Right lobe of liver (tissue), 6 donors: ENCODE results near the gene EIF4A2. TPM values are rescaled to one million over a fixed set of nuclear protein-coding genes. Genes with fewer than 3 reads are reported as not detected.
"Not testable (repeated sequence)": the region's sequence is repeated elsewhere in the genome, so short reads cannot be mapped to it uniquely, and the experiment has no call there.

Experiments
- ATAC-seq, 4 donors: fragments of 200-7000 bp; cut with Tn5 transposase; one replicate each; pipeline ENCODE4 v1.9.1; 2020; ENCODE audit warnings: mild to moderate bottlenecking in 4 of 4, moderate library complexity in 4 of 4
- DNase-seq, 3 donors: peaks; one replicate each; pipeline ENCODE4 v3.0.0-alpha.2; 2020
- H3K27ac ChIP-seq, 3 donors: fragments of 200-600 bp; one replicate each; pipeline ENCODE4 v1.8.0; 2022
- H3K27me3 ChIP-seq, 2 donors: fragments of 200-600 bp; one replicate each; pipeline ENCODE4 v1.8.0; 2022
- H3K36me3 ChIP-seq, 4 donors: fragments of 200-600 bp; sonication (generic) in 1 of 4; one replicate each; pipeline versions ENCODE4 v1.5.1 to v1.8.0; 2017 to 2022; ENCODE audit warnings: control low read depth in 1 of 4
- H3K4me1 ChIP-seq, 4 donors: fragments of 200-600 bp; sonication (generic) in 1 of 4; one replicate each; pipeline versions ENCODE4 v1.5.1 to v1.8.0; 2017 to 2022; ENCODE audit warnings: control low read depth in 1 of 4
- H3K4me3 ChIP-seq, 3 donors: fragments of 200-600 bp; one replicate each; pipeline ENCODE4 v1.8.0; 2022
- H3K9me3 ChIP-seq, 4 donors: fragments of 200-600 bp; sonication (generic) in 1 of 4; one replicate each; pipeline versions ENCODE4 v1.5.1 to v1.8.0; 2017 to 2022; ENCODE audit warnings: control low read depth in 1 of 4
- CTCF ChIP-seq, 4 donors: fragments of 200-600 bp in 3 of 4; fragments of 450-650 bp in 1 of 4; IDR thresholded peaks; one replicate each; pipeline versions ENCODE4 v1.5.1 to v1.8.0; 2016 to 2022; ENCODE audit warnings: antibody characterized with exemption in 4 of 4, mild to moderate bottlenecking in 2 of 4
- POLR2A ChIP-seq: fragments of 450-650 bp; IDR thresholded peaks from one replicate; pipeline ENCODE4 v1.6.1; 2017; ENCODE audit warnings: antibody characterized with exemption, mild to moderate bottlenecking
- WGBS: methylation state at CpG from one replicate; pipeline ENCODE4 v1.1.6; 2018; ENCODE audit warnings: low coverage, low lambda C conversion rate; ENCODE audit not compliant: insufficient coverage; ENCODE audit errors: missing lambda C conversion rate; 5-methylcytosine and 5-hydroxymethylcytosine counted together
- intact Hi-C, 2 donors: fragments of 100-400 bp; cut with DNase I; formaldehyde crosslinking; loops; one replicate each; pipeline versions ENCODE4 v1.11.2 to v1.14.1; 2022
- total RNA-seq, 6 experiments: library from RNA; depleted of rRNA in 2 of 6; stranded (reverse); fragments of >200 nt in 2 of 6; fragmentation: NEBNext Ultra II Directional in 3 of 6; extraction: Animal tissue kit (Norgen Biotek cat#: 25700) in 3 of 6; gene quantifications; one replicate each; pipeline versions ENCODE4 v1.1.0 to v1.2.4, GENCODE V29; 2016 to 2023
- donor health status: DM: no; HTN: yes; CAD: no.
- donor health status: DM: no; HTN: no; CAD: no.
- donor health status: DM: no; HTN: no; CAD: no.
- donor health status: DM: no; HTN: yes; CAD: no.
- donor health status: DM: no; HTN: yes; CAD: no.

Gene EIF4A2
- total RNA-seq, 6 experiments from 2014 or later, result 98.9 to 234 (median 131) TPM

DNA sequence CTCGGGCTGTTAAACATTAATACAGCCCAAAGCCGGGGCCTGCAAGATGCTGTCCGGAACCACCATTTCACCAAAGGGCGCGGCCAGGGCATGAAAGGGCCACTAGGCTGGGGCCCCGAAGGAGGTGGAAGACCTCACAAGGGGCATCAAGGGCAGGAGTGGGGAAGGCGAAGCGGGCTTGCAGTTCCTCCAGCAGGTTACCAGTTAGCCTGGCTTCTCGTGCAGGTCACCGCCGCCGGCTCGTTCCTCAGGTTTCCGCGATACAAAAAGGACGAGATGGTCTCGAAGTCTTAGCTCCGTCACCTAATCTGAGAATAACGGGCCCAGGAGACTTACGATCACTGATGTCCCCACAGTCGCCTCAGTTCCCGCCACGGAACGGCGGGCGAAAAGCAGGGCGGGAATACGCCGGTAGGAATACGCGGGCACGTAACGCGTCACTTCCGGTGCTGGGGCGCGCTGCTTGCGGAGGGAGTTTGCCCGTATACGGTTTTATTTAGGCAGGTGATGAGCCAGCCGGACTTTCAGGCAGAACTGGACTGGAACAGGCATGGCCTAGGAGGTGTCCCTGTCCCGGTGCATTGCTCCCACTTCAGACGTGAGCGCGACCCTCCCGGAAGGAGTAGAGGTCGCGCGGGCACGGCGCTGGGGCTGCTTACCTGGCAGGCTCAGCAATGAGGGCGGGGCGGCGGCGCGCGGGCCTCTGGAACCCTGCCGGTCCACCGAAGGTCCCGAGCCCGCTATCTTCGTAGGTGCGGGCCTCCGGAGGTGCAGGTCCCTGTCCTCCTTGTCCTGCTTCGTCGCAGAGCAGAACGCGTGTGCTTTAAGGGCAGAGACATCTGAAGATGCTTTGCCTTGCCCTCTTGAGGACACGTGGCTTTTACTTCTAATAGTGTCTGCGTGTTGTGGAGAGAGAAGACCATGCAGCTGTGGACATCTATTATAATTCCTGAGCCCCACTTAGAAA lies 23.0 kb downstream of the EIF4A2 start, which contains the start of gene RFC4:
Gene RFC4 (minus strand): TSS at position 394 of the 967 bp plus-strand sequence. CDS start 1,769 bp downstream, outside the sequence.
- Histone ChIP-seq H3K4me3 (peak within 1 kb of the TSS; percentile 82 to 84 (median 83)), H3K27me3 (no peaks in the 10 kb centered on the region), H3K9me3 (no peaks in the 10 kb centered on the region), H3K27ac (peak within 1 kb of the TSS; percentile 84 to 89 (median 85)), H3K36me3 (no peaks in the 10 kb centered on the region), H3K4me1 (peaks cover 0 to 15% (median 6%) of the 10 kb centered on the region in 4 donors)
- DNase-seq, result peak; percentile 89 to 91 (median 89)
- WGBS, result 0% methylated on average over 13 of the region's 70 CpGs
- intact Hi-C loops, result no loop called here
- ATAC-seq, result peak; percentile 97 to 99 (median 98)
- TF ChIP-seq POLR2A, result peak; percentile 61
- TF ChIP-seq CTCF (IDR thresholded peaks at IDR 0.05), result no peak

GRCh38 chr3:186807231-186807630 lies 23.9 kb downstream of the EIF4A2 start:
- intact Hi-C loops, result no loop called here
- Histone ChIP-seq H3K27ac (no peak overlapping the region), H3K36me3 (no peaks in the 10 kb centered on the region), H3K27me3 (no peaks in the 10 kb centered on the region), H3K9me3 (no peaks in the 10 kb centered on the region), H3K4me3 (peak overlapping the region in 2 of 3 donors; percentile 82 to 84), H3K4me1 (peaks cover 0 to 15% (median 6%) of the 10 kb centered on the region in 4 donors)
- ATAC-seq (no peak), DNase-seq (no peak)
- WGBS, result 32% methylated on average over 5 of the region's 5 CpGs
- TF ChIP-seq POLR2A (no peak), CTCF (IDR thresholded peaks at IDR 0.05) (no peak)

GRCh38 chr3:186810336-186810996 lies 27.1 kb downstream of the EIF4A2 start:
- WGBS, result 67% methylated on average over 4 of the region's 5 CpGs
- TF ChIP-seq POLR2A (no peak), CTCF (IDR thresholded peaks at IDR 0.05) (no peak)
- Histone ChIP-seq H3K4me1 (peaks cover 0 to 12% (median 5%) of the 10 kb centered on the region in 4 donors), H3K27ac (no peak overlapping the region), H3K4me3 (no peak overlapping the region), H3K36me3 (no peaks in the 10 kb centered on the region), H3K27me3 (no peaks in the 10 kb centered on the region), H3K9me3 (no peaks in the 10 kb centered on the region)
- intact Hi-C loops, result no loop called here
- DNase-seq (no peak), ATAC-seq (no peak)

DNA sequence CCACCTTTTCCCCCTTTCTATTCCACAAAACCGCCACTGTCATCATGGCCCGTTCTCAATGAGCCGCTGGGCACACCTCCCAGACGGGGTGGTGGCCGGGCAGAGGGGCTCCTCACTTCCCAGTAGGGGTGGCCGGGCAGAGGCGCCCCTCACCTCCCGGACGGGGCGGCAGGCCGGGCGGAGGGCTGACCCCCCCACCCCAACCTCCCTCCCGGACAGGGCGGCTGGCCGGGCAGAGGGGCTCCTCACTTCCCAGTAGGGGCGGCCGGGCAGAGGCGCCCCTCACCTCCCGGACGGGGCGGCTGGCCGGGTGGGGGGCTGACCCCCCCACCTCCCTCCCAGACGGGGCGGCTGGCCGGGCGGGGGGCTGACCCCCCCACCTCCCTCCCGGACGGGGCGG lies 27.9 kb downstream of the EIF4A2 start:
- DNase-seq, ATAC-seq: not testable (repeated sequence)
- no CpG with 5 or more reads among the region's 29 CpGs for WGBS

More for the DNA sequence above, 27.9 kb downstream of the EIF4A2 start:
- H3K27ac ChIP-seq, H3K27me3 ChIP-seq, H3K9me3 ChIP-seq, H3K4me3 ChIP-seq, H3K36me3 ChIP-seq, H3K4me1 ChIP-seq, intact Hi-C loops: not testable (repeated sequence)
